H9 (cell line): ENCODE data around the gene MS4A14. TPM values are rescaled to one million over a fixed set of nuclear protein-coding genes. Genes with fewer than 3 reads are reported as not detected.

Experiments
- DNase-seq: peaks from one replicate; pipeline ENCODE4 v3.0.0-alpha.2; 2017
- H2AFZ ChIP-seq: one replicate; pipeline ENCODE4 v1.6.1; 2013; ENCODE audit warnings: mild to moderate bottlenecking, low read length, control low read depth, moderate library complexity
- H2AK5ac ChIP-seq: 2 replicates; pipeline ENCODE4 v1.6.1; 2013; ENCODE audit warnings: low read length, control low read depth, mixed read lengths; ENCODE audit not compliant: insufficient read length
- H2BK120ac ChIP-seq: one replicate; pipeline ENCODE4 v1.6.1; 2013; ENCODE audit warnings: low read depth, mild to moderate bottlenecking, low read length, control low read depth, inconsistent platforms; ENCODE audit not compliant: poor library complexity, severe bottlenecking
- H2BK12ac ChIP-seq: 2 replicates; pipeline ENCODE4 v1.6.1; 2013; ENCODE audit warnings: low read length, control low read depth, mixed read lengths, low read depth; ENCODE audit not compliant: insufficient read length
- H2BK15ac ChIP-seq: 2 replicates; pipeline ENCODE4 v1.6.1; 2013; ENCODE audit warnings: low read depth, low read length, control low read depth
- H2BK20ac ChIP-seq: one replicate; pipeline ENCODE4 v1.6.1; 2013; ENCODE audit warnings: low read depth, mild to moderate bottlenecking, low read length, control low read depth, inconsistent platforms; ENCODE audit not compliant: poor library complexity, severe bottlenecking
- H2BK5ac ChIP-seq: 2 replicates; pipeline ENCODE4 v1.6.1; 2013; ENCODE audit warnings: low read length, control low read depth, mixed read lengths; ENCODE audit not compliant: insufficient read length
- H3K14ac ChIP-seq: 2 replicates; pipeline ENCODE4 v1.6.1; 2013; ENCODE audit warnings: low read length, control low read depth; ENCODE audit not compliant: insufficient read depth
- H3K18ac ChIP-seq: 2 replicates; pipeline ENCODE4 v1.6.1; 2013; ENCODE audit warnings: low read depth, mild to moderate bottlenecking, mixed read lengths, low read length, control low read depth; ENCODE audit not compliant: insufficient read length
- H3K23ac ChIP-seq: 2 replicates; pipeline ENCODE4 v1.6.1; 2013; ENCODE audit warnings: low read length, control low read depth, mixed read lengths, low read depth; ENCODE audit not compliant: insufficient read length
- H3K23me2 ChIP-seq: 2 replicates; pipeline ENCODE4 v1.6.1; 2013; ENCODE audit warnings: low read depth, mild to moderate bottlenecking, mixed read lengths, low read length, control low read depth; ENCODE audit not compliant: insufficient read length, poor library complexity, severe bottlenecking
- H3K27ac ChIP-seq: 2 replicates; pipeline ENCODE4 v1.5.1; 2013; ENCODE audit warnings: low read length, control low read depth, mixed read lengths, low read depth; ENCODE audit not compliant: insufficient read length
- H3K27me3 ChIP-seq: 2 replicates; pipeline ENCODE4 v1.6.1; 2013; ENCODE audit warnings: low read length, control low read depth, inconsistent platforms; ENCODE audit not compliant: insufficient read depth
- H3K4ac ChIP-seq: 2 replicates; pipeline ENCODE4 v1.6.1; 2013; ENCODE audit warnings: low read depth, mild to moderate bottlenecking, control low read depth, inconsistent platforms, low read length, moderate library complexity
- H3K4me1 ChIP-seq: 2 replicates; pipeline ENCODE4 v1.6.1; 2013; ENCODE audit warnings: low read length, control low read depth, inconsistent platforms; ENCODE audit not compliant: insufficient read depth
- H3K4me2 ChIP-seq: 2 replicates; pipeline ENCODE4 v1.6.1; 2013; ENCODE audit warnings: low read length, control low read depth, mixed read lengths; ENCODE audit not compliant: insufficient read length, insufficient read depth
- H3K56ac ChIP-seq: 2 replicates; pipeline ENCODE4 v1.6.1; 2013; ENCODE audit warnings: low read depth, mild to moderate bottlenecking, mixed read lengths, low read length, control low read depth; ENCODE audit not compliant: insufficient read length
- H3K79me1 ChIP-seq: 2 replicates; pipeline ENCODE4 v1.6.1; 2013; ENCODE audit warnings: low read depth, mild to moderate bottlenecking, moderate library complexity, low read length, control low read depth, inconsistent platforms; ENCODE audit not compliant: insufficient read depth, poor library complexity, severe bottlenecking
- H3K79me2 ChIP-seq: 2 replicates; pipeline ENCODE4 v1.6.1; 2013; ENCODE audit warnings: low read length, control low read depth, inconsistent platforms; ENCODE audit not compliant: insufficient read depth
- H3K9ac ChIP-seq: 2 replicates; pipeline ENCODE4 v1.6.1; 2013; ENCODE audit warnings: low read length, control low read depth, mixed read lengths; ENCODE audit not compliant: insufficient read length; ENCODE audit errors: extremely low read depth
- H3K9me3 ChIP-seq: one replicate; pipeline ENCODE4 v1.6.1; 2013; ENCODE audit warnings: low read depth, low read length, inconsistent platforms; ENCODE audit not compliant: control insufficient read depth
- H3T11ph ChIP-seq: one replicate; pipeline ENCODE4 v1.6.1; 2013; ENCODE audit warnings: mild to moderate bottlenecking, low read length, control low read depth, inconsistent platforms
- H4K20me1 ChIP-seq: one replicate; pipeline ENCODE4 v1.6.1; 2013; ENCODE audit not compliant: control insufficient read depth, insufficient read length, insufficient read depth
- H4K5ac ChIP-seq: 2 replicates; pipeline ENCODE4 v1.6.1; 2013; ENCODE audit warnings: low read depth, mild to moderate bottlenecking, mixed read lengths, low read length, control low read depth; ENCODE audit not compliant: insufficient read length
- H4K8ac ChIP-seq: replicated peaks from 2 replicates; pipeline ENCODE4 v1.6.1; 2013; ENCODE audit warnings: low read length, control low read depth, mixed read lengths, low read depth; ENCODE audit not compliant: insufficient read length
- H4K91ac ChIP-seq: 2 replicates; pipeline ENCODE4 v1.6.1; 2013; ENCODE audit warnings: low read depth, mild to moderate bottlenecking, moderate library complexity, mixed read lengths, low read length, control low read depth; ENCODE audit not compliant: insufficient read length
- H3K27ac Mint-ChIP-seq, 3 experiments: 2 replicates in 2 of 3; 3 replicates in 1 of 3; pipeline ENCODE4 v1.8.0; 2020 to 2021; ENCODE audit warnings: mixed read lengths in 3 of 3, mild to moderate bottlenecking in 1 of 3, moderate library complexity in 1 of 3
- H3K27me3 Mint-ChIP-seq: 2 replicates; pipeline ENCODE4 v1.8.0; 2021; ENCODE audit warnings: low read depth, mild to moderate bottlenecking, moderate library complexity, mixed read lengths
- H3K36me3 Mint-ChIP-seq, 3 experiments: 2 replicates in 2 of 3; 3 replicates in 1 of 3; pipeline ENCODE4 v1.8.0; 2020 to 2021; ENCODE audit warnings: low read depth in 3 of 3, mixed read lengths in 3 of 3; ENCODE audit not compliant: insufficient read depth in 1 of 3
- H3K4me1 Mint-ChIP-seq, 2 experiments: 2 replicates each; pipeline ENCODE4 v1.8.0; 2020; ENCODE audit warnings: mixed read lengths in 2 of 2
- H3K4me3 Mint-ChIP-seq, 2 experiments: 2 replicates in 1 of 2; 3 replicates in 1 of 2; pipeline ENCODE4 v1.8.0; 2020 to 2021; ENCODE audit warnings: mild to moderate bottlenecking in 2 of 2, mixed read lengths in 2 of 2, moderate library complexity in 1 of 2
- H3K9me3 Mint-ChIP-seq, 2 experiments: 2 replicates in 1 of 2; 3 replicates in 1 of 2; pipeline ENCODE4 v1.8.0; 2020; ENCODE audit warnings: mild to moderate bottlenecking in 2 of 2, mixed read lengths in 2 of 2, moderate library complexity in 1 of 2
- CTCF ChIP-seq: fragments of 200-600 bp; sonication (generic); conservative IDR thresholded peaks from 3 replicates; pipeline ENCODE4 v1.8.0; 2021; ENCODE audit warnings: antibody characterized with exemption, mild to moderate bottlenecking
- WGBS: extraction: QIAGEN DNeasy Blood & Tissue Kit; methylation state at CpG from one replicate; pipeline ENCODE4 v1.1.7; 2013; ENCODE audit warnings: missing lambda C conversion rate, low lambda C conversion rate, mixed read lengths; ENCODE audit not compliant: insufficient read length; ENCODE audit errors: extremely low coverage; 5-methylcytosine and 5-hydroxymethylcytosine counted together
- total RNA-seq: library from RNA; stranded (reverse); gene quantifications from 2 replicates; pipeline ENCODE4 v1.2.1, GENCODE V29; 2021

MS4A14 gene
- total RNA-seq, 1 experiment from 2014 or later, result not detected

GRCh38 chr11:60420015-60420414 is 23.8 kb downstream of the MS4A14 start:
- Mint-ChIP-seq H3K4me3 (no peak overlapping the region), H3K4me1 (no peaks in the 10 kb centered on the region), H3K27me3 (peaks cover 2% of the 10 kb centered on the region), H3K27ac (no peak overlapping the region), H3K9me3 (peaks cover 4 to 5% of the 10 kb centered on the region in 2 experiments; a peak in 2 of 5 replicates), H3K36me3 (no peaks in the 10 kb centered on the region; a peak in 1 of 7 replicates)
- no peaks in the 10 kb centered on the region for H3K4me1 ChIP-seq
- no peaks in the 10 kb centered on the region for H3K23me2 ChIP-seq
- no peak overlapping the region for H3K56ac ChIP-seq
- H4K5ac ChIP-seq, result no peak overlapping the region
- no peak overlapping the region for H2BK5ac ChIP-seq
- H3K27me3 ChIP-seq, result no peaks in the 10 kb centered on the region
- no peak overlapping the region for H4K91ac ChIP-seq
- no CpG with 5 or more reads among the region's 2 CpGs for WGBS
- no peak overlapping the region for H2BK12ac ChIP-seq
- no peaks in the 10 kb centered on the region for H3K79me1 ChIP-seq
- no peak overlapping the region for H3K4me2 ChIP-seq
- H3K23ac ChIP-seq, result no peak overlapping the region
- no peak overlapping the region for H3K9ac ChIP-seq
- no peak for DNase-seq
- no peaks in the 10 kb centered on the region for H3K79me2 ChIP-seq
- H2BK120ac ChIP-seq, result no peak overlapping the region
- H3K9me3 ChIP-seq, result no peaks in the 10 kb centered on the region
- no peaks in the 10 kb centered on the region for H4K20me1 ChIP-seq
- no peak overlapping the region for H2BK15ac ChIP-seq
- no peak overlapping the region for H2AK5ac ChIP-seq
- no peak overlapping the region for H3K4ac ChIP-seq
- no peak overlapping the region for H2AFZ ChIP-seq
- TF ChIP-seq CTCF, result no peak
- no peak overlapping the region for H3K27ac ChIP-seq
- no peak overlapping the region for H2BK20ac ChIP-seq
- H4K8ac ChIP-seq, result no peak overlapping the region
- no peak overlapping the region for H3K18ac ChIP-seq
- no peak overlapping the region for H3K14ac ChIP-seq
- H3T11ph ChIP-seq, result no peak overlapping the region
